Lower leg skin (tissue), 4 donors: ENCODE results near the gene ZGRF1. TPM values are rescaled to one million over a fixed set of nuclear protein-coding genes. Genes with fewer than 3 reads are reported as not detected.

Experiments
- DNase-seq, 2 donors: peaks; one replicate each; pipeline ENCODE4 v3.0.0-alpha.2; 2019; ENCODE audit warnings: low spot score in 2 of 2
- H3K4me3 ChIP-seq: fragments of 200-600 bp; sonication (generic); 2 replicates; pipeline ENCODE4 v1.5.1; 2017; ENCODE audit warnings: mild to moderate bottlenecking, low read depth; ENCODE audit not compliant: poor library complexity, severe bottlenecking
- CTCF ChIP-seq, 3 donors: fragments of 450-650 bp; IDR thresholded peaks; one replicate each; pipeline ENCODE4 v1.5.1; 2016; ENCODE audit warnings: antibody characterized with exemption in 3 of 3, mild to moderate bottlenecking in 3 of 3, moderate library complexity in 2 of 3
- POLR2A ChIP-seq, 2 donors: fragments of 450-650 bp; IDR thresholded peaks; one replicate each; pipeline ENCODE4 v1.6.1; 2016 to 2017; ENCODE audit warnings: antibody characterized with exemption in 2 of 2, mild to moderate bottlenecking in 1 of 2, moderate library complexity in 1 of 2
- WGBS, 2 donors: methylation state at CpG; one replicate each; pipeline ENCODE4 v1.1.5; 2018; 5-methylcytosine and 5-hydroxymethylcytosine counted together
- intact Hi-C: fragments of 100-400 bp; cut with DNase I; formaldehyde crosslinking; loops from one replicate; pipeline ENCODE4 v1.15.0; 2023; ENCODE audit warnings: low total_unique reads
- total RNA-seq, 4 donors: library from RNA; depleted of rRNA; stranded (reverse); fragments of >200 nt; gene quantifications; one replicate each; pipeline ENCODE4 v1.1.0, GENCODE V29; 2016

The ZGRF1 gene
- total RNA-seq, 4 donors from 2014 or later: 1.6 to 3.9 (median 2.4) TPM

DNA sequence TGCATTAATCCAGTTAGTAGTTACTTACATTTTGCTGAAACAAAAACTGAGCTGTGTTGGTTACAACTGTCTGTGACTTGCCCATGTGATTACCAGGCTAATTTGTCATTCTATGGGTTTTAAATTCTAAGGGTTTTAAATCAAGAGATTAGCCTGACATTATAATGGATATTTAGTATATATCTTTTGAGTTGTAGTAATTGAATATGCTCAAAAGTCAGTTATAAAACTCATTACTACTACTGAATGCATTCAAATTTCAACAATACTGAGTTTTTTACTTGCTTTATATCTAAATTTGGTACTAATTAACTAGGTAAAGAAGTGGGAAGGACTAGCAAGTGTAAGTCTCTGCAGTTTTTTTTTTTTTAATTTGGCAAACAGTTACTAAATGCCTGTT is 14.9 kb upstream of the ZGRF1 start:
- intact Hi-C loops: no loop called here
- TF ChIP-seq CTCF (IDR thresholded peaks at IDR 0.05) (no peak), POLR2A (IDR thresholded peaks at IDR 0.05) (no peak)

DNA sequence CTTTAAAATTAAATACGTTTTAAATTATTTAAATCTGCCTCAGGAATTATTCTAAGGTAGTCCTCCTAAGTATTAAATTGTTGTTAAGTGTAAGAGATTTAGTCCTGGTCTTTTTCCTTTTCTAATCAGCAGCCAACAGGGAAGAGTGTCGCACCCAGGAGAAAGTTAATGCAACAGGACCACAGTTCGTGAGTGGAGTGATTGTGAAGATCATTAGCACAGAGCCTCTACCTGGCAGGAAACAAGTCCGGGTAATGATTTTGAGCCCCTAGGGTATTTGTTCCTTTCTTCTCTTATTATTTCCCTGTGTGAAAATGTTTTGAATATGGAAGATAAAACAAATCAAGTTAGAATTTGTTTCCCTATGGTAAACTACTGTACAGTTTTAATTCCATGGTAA is 13.6 kb upstream of the ZGRF1 start:
- no peak for TF ChIP-seq POLR2A (IDR thresholded peaks at IDR 0.05)
- no peak for TF ChIP-seq CTCF (IDR thresholded peaks at IDR 0.05)
- DNase-seq: no peak
- 62 to 70% methylated on average over 4 of the region's 4 CpGs for WGBS, 2 donors
- no peak overlapping the region for H3K4me3 ChIP-seq
- intact Hi-C loops: no loop called here

More for the DNA sequence above, 14.9 kb upstream of the ZGRF1 start:
- no peak overlapping the region for H3K4me3 ChIP-seq
- no peak for DNase-seq

DNA sequence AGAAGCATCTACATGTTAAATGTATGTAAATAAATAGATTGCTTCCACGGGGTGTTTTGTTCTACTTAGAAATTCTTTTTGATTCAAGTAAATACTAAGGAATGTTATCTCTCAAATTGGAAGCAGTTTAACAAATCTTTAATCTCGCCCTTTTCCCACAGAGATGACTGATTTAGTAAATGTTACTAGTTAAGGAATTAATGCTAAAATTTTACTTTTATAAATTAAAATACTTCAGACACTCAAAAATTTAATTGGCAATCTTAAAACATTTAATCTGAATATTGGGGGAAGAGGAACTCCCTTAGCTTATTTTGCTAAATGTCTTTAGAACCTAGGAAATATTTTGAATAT is 12.3 kb upstream of the ZGRF1 start:
- TF ChIP-seq POLR2A (IDR thresholded peaks at IDR 0.05) (no peak), CTCF (IDR thresholded peaks at IDR 0.05) (no peak)
- H3K4me3 ChIP-seq: no peak overlapping the region
- 53 to 54% methylated on average over 2 of the region's 2 CpGs for WGBS, 2 donors
- intact Hi-C loops: no loop called here
- no peak for DNase-seq

GRCh38 chr4:112648263-112649054 is 11.8 kb upstream of the ZGRF1 start:
- no peak for DNase-seq
- intact Hi-C loops: no loop called here
- H3K4me3 ChIP-seq: no peak overlapping the region
- 66 to 75% methylated on average over 3 of the region's 3 CpGs for WGBS, 2 donors
- no peak for TF ChIP-seq POLR2A (IDR thresholded peaks at IDR 0.05)
- TF ChIP-seq CTCF (IDR thresholded peaks at IDR 0.05): no peak

GRCh38 chr4:112647785-112648184 is 11.1 kb upstream of the ZGRF1 start:
- intact Hi-C loops: no loop called here
- no peak overlapping the region for H3K4me3 ChIP-seq
- TF ChIP-seq POLR2A (IDR thresholded peaks at IDR 0.05) (no peak), CTCF (IDR thresholded peaks at IDR 0.05) (no peak)
- WGBS, 2 donors: 69 to 71% methylated on average over 3 of the region's 3 CpGs
- no peak for DNase-seq
